A172 (cell line): Measurements from ENCODE around the gene SPI1. TPM values are rescaled to one million over a fixed set of nuclear protein-coding genes. Genes with fewer than 3 reads are reported as not detected.
"Not testable (repeated sequence)": the region's sequence is repeated elsewhere in the genome, so short reads cannot be mapped to it uniquely, and the experiment has no call there.

Experiments used
- DNase-seq: peaks from one replicate; pipeline ENCODE4 v3.0.0-alpha.2; 2015; ENCODE audit warnings: low spot score
- total RNA-seq: library from RNA; depleted of rRNA; stranded (reverse); fragments of >200 nt; shearing (Covaris generic); gene quantifications from 2 replicates; pipeline ENCODE4 v1.2.3, GENCODE V29; 2014; rRNA removed

SPI1 gene
- total RNA-seq, 1 experiment from 2014 or later: not detected

- DNase-seq: peak; percentile 14
Observed at GRCh38 chr11:47325271-47326041, 52.9 kb downstream of the SPI1 start.

GRCh38 chr11:47324520-47324919 is 53.8 kb downstream of the SPI1 start:
- DNase-seq: no peak

GRCh38 chr11:47318166-47318565 is 60.2 kb downstream of the SPI1 start:
- DNase-seq: no peak

- DNase-seq: no peak
Observed at GRCh38 chr11:47317064-47317828, 61.1 kb downstream of the SPI1 start.

GRCh38 chr11:47316501-47316900 is 61.8 kb downstream of the SPI1 start:
- DNase-seq: not testable (repeated sequence)

GRCh38 chr11:47314992-47315391 is 63.4 kb downstream of the SPI1 start:
- DNase-seq: no peak

- no peak for DNase-seq
Observed at GRCh38 chr11:47308050-47308823, 70.1 kb downstream of the SPI1 start.

GRCh38 chr11:47306484-47306844 is 71.9 kb downstream of the SPI1 start:
- DNase-seq: no peak

GRCh38 chr11:47305734-47306483 is 72.4 kb downstream of the SPI1 start:
- no peak for DNase-seq

Other genes with a start within 250 kb of the SPI1 start
- 106 and 166 TPM in 2 replicates for gene ARFGAP2, start 201.7 kb downstream of the SPI1 start, total RNA-seq
- 28.7 and 32.2 TPM in 2 replicates for gene PACSIN3, start 192.1 kb downstream of the SPI1 start, total RNA-seq
- gene DDB2, start 163.6 kb downstream of the SPI1 start, total RNA-seq: 86.1 and 110 TPM in 2 replicates
- 24.6 and 29.9 TPM in 2 replicates for gene ACP2, start 129.7 kb downstream of the SPI1 start, total RNA-seq
- gene NR1H3, start 120.6 kb downstream of the SPI1 start, total RNA-seq: 18.1 and 23.5 TPM in 2 replicates
- 16.5 and 23.1 TPM in 2 replicates for gene MADD, start 108.4 kb downstream of the SPI1 start, total RNA-seq
- gene MYBPC3, start 25.8 kb downstream of the SPI1 start, total RNA-seq: not detected in 2 replicates
- gene SLC39A13, start 30.0 kb upstream of the SPI1 start, total RNA-seq: 103 and 108 TPM in 2 replicates
- 435 and 665 TPM in 2 replicates for gene PSMC3, start 47.9 kb upstream of the SPI1 start, total RNA-seq
- gene RAPSN, start 70.6 kb upstream of the SPI1 start, total RNA-seq: not detected in 2 replicates
- gene CELF1, start 174.6 kb upstream of the SPI1 start, total RNA-seq: 94.7 and 115 TPM in 2 replicates
- gene PTPMT1, start 187.1 kb upstream of the SPI1 start, total RNA-seq: 225 and 253 TPM in 2 replicates
- gene KBTBD4, start 200.4 kb upstream of the SPI1 start, total RNA-seq: 44.7 and 60.4 TPM in 2 replicates
- 152 and 165 TPM in 2 replicates for gene NDUFS3, start 200.5 kb upstream of the SPI1 start, total RNA-seq
- not detected in 2 replicates for gene FAM180B, start 208.1 kb upstream of the SPI1 start, total RNA-seq
- not detected in 2 replicates for gene C1QTNF4, start 215.9 kb upstream of the SPI1 start, total RNA-seq